K562 (cell line): ENCODE data around the gene RAD1.

Experiments
- CAMTA2 ChIP-seq: fragments of 250-450 bp; sonication (Bioruptor Pico); conservative IDR thresholded peaks from 2 replicates; pipeline ENCODE4 v1.5.1; 2022
- HDAC2 ChIP-seq: fragments of 450-650 bp; IDR thresholded peaks from 2 replicates; pipeline ENCODE4 v1.6.1; 2016; ENCODE audit warnings: mild to moderate bottlenecking
- HMG20A ChIP-seq: fragments of 450-650 bp; formaldehyde crosslinking; conservative IDR thresholded peaks from 2 replicates; pipeline ENCODE4 v1.4.0; 2020; ENCODE audit warnings: mild to moderate bottlenecking, mixed read lengths
- HNRNPH1 ChIP-seq: fragments of 200-400 bp; formaldehyde crosslinking; optimal IDR thresholded peaks from 2 replicates; pipeline ENCODE3; 2017; ENCODE audit warnings: low read depth, mild to moderate bottlenecking, low read length, moderate library complexity
- NFIC ChIP-seq: fragments of 450-650 bp; IDR thresholded peaks from 2 replicates; pipeline ENCODE4 v1.6.1; 2017; ENCODE audit warnings: mild to moderate bottlenecking, inconsistent platforms
- POLR2A ChIP-seq: fragments of 450-650 bp; conservative IDR thresholded peaks from 2 replicates; pipeline ENCODE4 v1.6.1; 2016
- UBTF ChIP-seq, 2 experiments: IDR thresholded peaks; 2 replicates each; pipeline ENCODE4 v1.6.1; 2012; ENCODE audit warnings: improper control_type of control experiment in 2 of 2, low read depth in 2 of 2, low read length in 2 of 2, borderline replicate concordance in 1 of 2
- ZBTB33 ChIP-seq: sonication (generic); formaldehyde crosslinking; IDR thresholded peaks from 2 replicates; pipeline ENCODE4 v1.8.1; 2023; ENCODE audit warnings: mild to moderate bottlenecking, missing genetic modification reagents
- TF ChIP-seq, protein P1 (sequence below), 3 experiments: IDR thresholded peaks in 2 of 3; conservative IDR thresholded peaks in 1 of 3; 2 replicates each; pipeline ENCODE4 v1.5.1; 2011 to 2012; ENCODE audit warnings: low read length in 3 of 3, mild to moderate bottlenecking in 3 of 3, control low read depth in 2 of 3, improper control_type of control experiment in 1 of 3, inconsistent platforms in 1 of 3, low read depth in 1 of 3, mixed read lengths in 1 of 3, moderate library complexity in 1 of 3; ENCODE audit not compliant: insufficient read depth in 2 of 3
- TF ChIP-seq, protein P2 (sequence below): fragments of 450-650 bp; IDR thresholded peaks from 2 replicates; pipeline ENCODE4 v1.6.1; 2016; ENCODE audit warnings: missing biosample characterization, missing genetic modification characterization
- TF ChIP-seq, protein P3 (sequence below): sonication (generic); formaldehyde crosslinking; IDR thresholded peaks from 2 replicates; pipeline ENCODE4 v1.8.1; 2023; ENCODE audit warnings: mild to moderate bottlenecking, missing genetic modification reagents
- TF ChIP-seq, protein P4 (sequence below), 2 experiments: fragments of 200-800 bp in 1 of 2; sonication (Bioruptor generic) in 1 of 2; sonication (generic) in 1 of 2; formaldehyde crosslinking in 1 of 2; IDR thresholded peaks in 1 of 2; conservative IDR thresholded peaks in 1 of 2; 2 replicates each; pipeline versions ENCODE4 v1.5.0 to v1.6.1; 2016 to 2020; ENCODE audit warnings: missing compliant biosample characterization in 1 of 2, missing genetic modification characterization in 1 of 2, missing genetic modification reagents in 1 of 2

DNA sequence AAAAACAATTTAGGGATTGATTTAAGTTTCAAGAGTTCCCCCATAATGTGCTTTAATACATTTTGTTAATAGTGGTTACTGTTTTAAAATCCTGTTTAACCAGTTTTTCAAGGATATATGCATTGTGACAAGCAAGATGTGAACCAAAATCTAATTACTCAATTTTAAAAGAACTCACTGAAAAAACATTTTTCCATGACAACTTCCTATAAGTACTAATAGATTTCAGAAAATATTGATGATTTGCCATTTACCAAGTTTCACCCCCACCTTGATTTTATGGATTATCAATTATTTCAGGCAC is 9.1 kb upstream of the RAD1 start:
- no peak for TF ChIP-seq HMG20A (CRISPR knock-in tag)
- TF ChIP-seq HDAC2 = no peak
- TF ChIP-seq, protein P1, sequence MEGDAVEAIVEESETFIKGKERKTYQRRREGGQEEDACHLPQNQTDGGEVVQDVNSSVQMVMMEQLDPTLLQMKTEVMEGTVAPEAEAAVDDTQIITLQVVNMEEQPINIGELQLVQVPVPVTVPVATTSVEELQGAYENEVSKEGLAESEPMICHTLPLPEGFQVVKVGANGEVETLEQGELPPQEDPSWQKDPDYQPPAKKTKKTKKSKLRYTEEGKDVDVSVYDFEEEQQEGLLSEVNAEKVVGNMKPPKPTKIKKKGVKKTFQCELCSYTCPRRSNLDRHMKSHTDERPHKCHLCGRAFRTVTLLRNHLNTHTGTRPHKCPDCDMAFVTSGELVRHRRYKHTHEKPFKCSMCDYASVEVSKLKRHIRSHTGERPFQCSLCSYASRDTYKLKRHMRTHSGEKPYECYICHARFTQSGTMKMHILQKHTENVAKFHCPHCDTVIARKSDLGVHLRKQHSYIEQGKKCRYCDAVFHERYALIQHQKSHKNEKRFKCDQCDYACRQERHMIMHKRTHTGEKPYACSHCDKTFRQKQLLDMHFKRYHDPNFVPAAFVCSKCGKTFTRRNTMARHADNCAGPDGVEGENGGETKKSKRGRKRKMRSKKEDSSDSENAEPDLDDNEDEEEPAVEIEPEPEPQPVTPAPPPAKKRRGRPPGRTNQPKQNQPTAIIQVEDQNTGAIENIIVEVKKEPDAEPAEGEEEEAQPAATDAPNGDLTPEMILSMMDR (IDR thresholded peaks at IDR 0.05 in 2 of 3, conservative IDR thresholded peaks at IDR 0.05 in 1 of 3; ENCODE audit: insufficient read depth in 2 of 3, low read depth in 1 of 3, low read length in 3 of 3) = no peak
- TF ChIP-seq, protein P2, sequence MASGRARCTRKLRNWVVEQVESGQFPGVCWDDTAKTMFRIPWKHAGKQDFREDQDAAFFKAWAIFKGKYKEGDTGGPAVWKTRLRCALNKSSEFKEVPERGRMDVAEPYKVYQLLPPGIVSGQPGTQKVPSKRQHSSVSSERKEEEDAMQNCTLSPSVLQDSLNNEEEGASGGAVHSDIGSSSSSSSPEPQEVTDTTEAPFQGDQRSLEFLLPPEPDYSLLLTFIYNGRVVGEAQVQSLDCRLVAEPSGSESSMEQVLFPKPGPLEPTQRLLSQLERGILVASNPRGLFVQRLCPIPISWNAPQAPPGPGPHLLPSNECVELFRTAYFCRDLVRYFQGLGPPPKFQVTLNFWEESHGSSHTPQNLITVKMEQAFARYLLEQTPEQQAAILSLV (tag) = no peak
- TF ChIP-seq POLR2A = no peak
- TF ChIP-seq CAMTA2 (CRISPR knock-in tag) = no peak
- TF ChIP-seq, protein P3, sequence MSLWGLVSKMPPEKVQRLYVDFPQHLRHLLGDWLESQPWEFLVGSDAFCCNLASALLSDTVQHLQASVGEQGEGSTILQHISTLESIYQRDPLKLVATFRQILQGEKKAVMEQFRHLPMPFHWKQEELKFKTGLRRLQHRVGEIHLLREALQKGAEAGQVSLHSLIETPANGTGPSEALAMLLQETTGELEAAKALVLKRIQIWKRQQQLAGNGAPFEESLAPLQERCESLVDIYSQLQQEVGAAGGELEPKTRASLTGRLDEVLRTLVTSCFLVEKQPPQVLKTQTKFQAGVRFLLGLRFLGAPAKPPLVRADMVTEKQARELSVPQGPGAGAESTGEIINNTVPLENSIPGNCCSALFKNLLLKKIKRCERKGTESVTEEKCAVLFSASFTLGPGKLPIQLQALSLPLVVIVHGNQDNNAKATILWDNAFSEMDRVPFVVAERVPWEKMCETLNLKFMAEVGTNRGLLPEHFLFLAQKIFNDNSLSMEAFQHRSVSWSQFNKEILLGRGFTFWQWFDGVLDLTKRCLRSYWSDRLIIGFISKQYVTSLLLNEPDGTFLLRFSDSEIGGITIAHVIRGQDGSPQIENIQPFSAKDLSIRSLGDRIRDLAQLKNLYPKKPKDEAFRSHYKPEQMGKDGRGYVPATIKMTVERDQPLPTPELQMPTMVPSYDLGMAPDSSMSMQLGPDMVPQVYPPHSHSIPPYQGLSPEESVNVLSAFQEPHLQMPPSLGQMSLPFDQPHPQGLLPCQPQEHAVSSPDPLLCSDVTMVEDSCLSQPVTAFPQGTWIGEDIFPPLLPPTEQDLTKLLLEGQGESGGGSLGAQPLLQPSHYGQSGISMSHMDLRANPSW (CRISPR knock-in tag) = no peak
- TF ChIP-seq HNRNPH1 = no peak
- TF ChIP-seq NFIC = no peak
- TF ChIP-seq ZBTB33 (CRISPR knock-in tag) = no peak
- no peak for TF ChIP-seq UBTF (IDR thresholded peaks at IDR 0.05; ENCODE audit: borderline replicate concordance in 1 of 2, low read depth in 2 of 2, low read length in 2 of 2)
- TF ChIP-seq, protein P4, sequence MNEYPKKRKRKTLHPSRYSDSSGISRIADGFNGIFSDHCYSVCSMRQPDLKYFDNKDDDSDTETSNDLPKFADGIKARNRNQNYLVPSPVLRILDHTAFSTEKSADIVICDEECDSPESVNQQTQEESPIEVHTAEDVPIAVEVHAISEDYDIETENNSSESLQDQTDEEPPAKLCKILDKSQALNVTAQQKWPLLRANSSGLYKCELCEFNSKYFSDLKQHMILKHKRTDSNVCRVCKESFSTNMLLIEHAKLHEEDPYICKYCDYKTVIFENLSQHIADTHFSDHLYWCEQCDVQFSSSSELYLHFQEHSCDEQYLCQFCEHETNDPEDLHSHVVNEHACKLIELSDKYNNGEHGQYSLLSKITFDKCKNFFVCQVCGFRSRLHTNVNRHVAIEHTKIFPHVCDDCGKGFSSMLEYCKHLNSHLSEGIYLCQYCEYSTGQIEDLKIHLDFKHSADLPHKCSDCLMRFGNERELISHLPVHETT (CRISPR knock-in tag; conservative IDR thresholded peaks at IDR 0.05 in 1 of 2, IDR thresholded peaks at IDR 0.05 in 1 of 2) = no peak
